Breast epithelium (tissue), 3 donors: ENCODE results near the gene MME.

Experiments used
- CTCF ChIP-seq, 3 donors: fragments of 450-650 bp; IDR thresholded peaks; one replicate each; pipeline ENCODE4 v1.5.1; 2016 to 2017; ENCODE audit warnings: antibody characterized with exemption in 3 of 3, mild to moderate bottlenecking in 3 of 3, moderate library complexity in 3 of 3
- POLR2A ChIP-seq: fragments of 450-650 bp; IDR thresholded peaks from one replicate; pipeline ENCODE4 v1.6.1; 2016; ENCODE audit warnings: antibody characterized with exemption, mild to moderate bottlenecking, moderate library complexity

DNA sequence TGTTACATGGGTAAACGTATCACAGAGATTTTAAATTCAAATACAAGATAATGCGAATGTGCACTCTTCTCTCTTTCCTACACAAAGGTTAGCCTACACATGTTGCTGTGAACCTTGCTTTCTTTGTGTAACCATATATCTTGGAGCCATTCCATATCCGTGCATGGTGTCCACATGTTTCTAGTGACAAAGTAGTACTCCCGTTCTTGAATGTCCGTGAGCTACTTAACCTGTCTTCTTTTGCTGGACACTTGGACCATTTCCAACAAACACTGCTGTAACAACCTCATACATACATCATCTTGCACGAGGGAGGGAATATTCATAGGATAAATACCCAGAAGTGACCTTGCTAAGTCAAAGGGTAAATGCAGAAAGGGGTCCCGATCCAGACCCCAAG, 138.3 kb downstream of the MME start:
- no peak for TF ChIP-seq CTCF (IDR thresholded peaks at IDR 0.05)
- TF ChIP-seq POLR2A, result no peak
